ENCODE measurements around the gene LRFN5.

GRCh38 chr14:41607966-41608663 lies 1.4 kb downstream of the LRFN5 start:
- TF ChIP-seq, protein P1, sequence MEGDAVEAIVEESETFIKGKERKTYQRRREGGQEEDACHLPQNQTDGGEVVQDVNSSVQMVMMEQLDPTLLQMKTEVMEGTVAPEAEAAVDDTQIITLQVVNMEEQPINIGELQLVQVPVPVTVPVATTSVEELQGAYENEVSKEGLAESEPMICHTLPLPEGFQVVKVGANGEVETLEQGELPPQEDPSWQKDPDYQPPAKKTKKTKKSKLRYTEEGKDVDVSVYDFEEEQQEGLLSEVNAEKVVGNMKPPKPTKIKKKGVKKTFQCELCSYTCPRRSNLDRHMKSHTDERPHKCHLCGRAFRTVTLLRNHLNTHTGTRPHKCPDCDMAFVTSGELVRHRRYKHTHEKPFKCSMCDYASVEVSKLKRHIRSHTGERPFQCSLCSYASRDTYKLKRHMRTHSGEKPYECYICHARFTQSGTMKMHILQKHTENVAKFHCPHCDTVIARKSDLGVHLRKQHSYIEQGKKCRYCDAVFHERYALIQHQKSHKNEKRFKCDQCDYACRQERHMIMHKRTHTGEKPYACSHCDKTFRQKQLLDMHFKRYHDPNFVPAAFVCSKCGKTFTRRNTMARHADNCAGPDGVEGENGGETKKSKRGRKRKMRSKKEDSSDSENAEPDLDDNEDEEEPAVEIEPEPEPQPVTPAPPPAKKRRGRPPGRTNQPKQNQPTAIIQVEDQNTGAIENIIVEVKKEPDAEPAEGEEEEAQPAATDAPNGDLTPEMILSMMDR (IDR thresholded peaks at IDR 0.05) = no peak
- TF ChIP-seq POLR2A (IDR thresholded peaks at IDR 0.05) = no peak

Measured in upper lobe of left lung (tissue), 4 donors.